Measurements from ENCODE around the gene LRRFIP1. TPM values are rescaled to one million over a fixed set of nuclear protein-coding genes. Genes with fewer than 3 reads are reported as not detected.
A peak's percentile ranks its signal among the peaks of the same experiment; 100 is the strongest.

The LRRFIP1 gene
- total and polyA plus RNA-seq, 2 of the 13 experiments (the other 11 are each of a cell fraction or from before 2014, with no cell fraction given) = 15.9 to 40.5 TPM

DNA sequence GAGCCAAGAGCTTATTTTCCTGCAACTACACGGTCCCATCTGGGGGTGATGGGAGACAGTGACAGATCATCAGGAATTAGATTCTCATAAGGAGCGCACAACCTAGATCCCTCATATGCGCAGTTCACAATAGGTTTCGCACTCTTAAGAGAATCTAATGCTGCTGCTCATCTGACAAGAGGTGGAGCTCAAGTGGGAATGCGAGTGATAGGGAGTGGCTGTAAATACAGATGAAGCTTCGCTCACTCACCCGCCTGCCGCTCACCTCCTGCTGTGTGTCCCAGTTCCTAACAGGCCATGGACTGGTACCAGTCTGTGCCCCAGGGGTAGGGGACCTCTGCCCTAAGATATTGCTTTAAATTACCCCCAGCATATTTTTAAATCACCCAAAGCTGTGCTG, 10.8 kb downstream of the LRRFIP1 start:
- Histone ChIP-seq H3K36me3 (replicated peaks in 1 of 2; ENCODE audit: control insufficient read depth in 1 of 2, insufficient read depth in 2 of 2, low read length in 2 of 2) (no peaks in the 10 kb centered on the region), H3K9me3 (ENCODE audit: low read length) (no peaks in the 10 kb centered on the region), H3K4me3 (replicated peaks in 1 of 3; ENCODE audit: insufficient read depth in 1 of 3, low read depth in 2 of 3, low read length in 3 of 3) (no peak overlapping the region), H3K27ac (ENCODE audit: extremely low read length, insufficient read depth, low read length) (no peak overlapping the region), H3K79me2 (ENCODE audit: insufficient read depth, low read length) (no peaks in the 10 kb centered on the region), H3K4me2 (ENCODE audit: low read depth, low read length) (no peak overlapping the region), H3K27me3 (ENCODE audit: control insufficient read depth in 1 of 2, insufficient read depth in 2 of 2, low read length in 2 of 2) (no peaks in the 10 kb centered on the region), H4K20me1 (ENCODE audit: insufficient read depth, low read length) (no peaks in the 10 kb centered on the region), H3K9ac (ENCODE audit: insufficient read depth, low read depth, low read length) (no peak overlapping the region), H3K4me1 (ENCODE audit: insufficient read depth, low read length) (peaks cover 18% of the 10 kb centered on the region), H2AFZ (ENCODE audit: low read length) (no peak overlapping the region)
- in situ Hi-C loops (cut with HindIII; ENCODE audit: extremely low pct_ligation_motif_present, low pct_unique_long_range_greater_than_20kb) = no loop called here
- TF ChIP-seq KAT2B (IDR thresholded peaks at IDR 0.05; ENCODE audit: borderline replicate concordance, low read depth, low read length) = no peak
- TF ChIP-seq KLF9 (CRISPR knock-in tag; IDR thresholded peaks at IDR 0.05; ENCODE audit: low read depth) = no peak
- CTCF ChIA-PET (ENCODE audit: low intra/inter-chr PET ratio, low total read pairs) = no interaction called here
- intact Hi-C loops (cut with micrococcal nuclease; ENCODE audit: unreplicated experiment) = no loop called here
- no peak for DNase-seq (ENCODE audit: low spot score)
- no peak for FAIRE-seq
- POLR2A ChIA-PET = no interaction called here
- no peak for ATAC-seq
- BruUV-seq (replicated peaks) = no TSS peak
- 94% methylated on average over 8 of the region's 8 CpGs for WGBS (ENCODE audit: low lambda C conversion rate)

DNA sequence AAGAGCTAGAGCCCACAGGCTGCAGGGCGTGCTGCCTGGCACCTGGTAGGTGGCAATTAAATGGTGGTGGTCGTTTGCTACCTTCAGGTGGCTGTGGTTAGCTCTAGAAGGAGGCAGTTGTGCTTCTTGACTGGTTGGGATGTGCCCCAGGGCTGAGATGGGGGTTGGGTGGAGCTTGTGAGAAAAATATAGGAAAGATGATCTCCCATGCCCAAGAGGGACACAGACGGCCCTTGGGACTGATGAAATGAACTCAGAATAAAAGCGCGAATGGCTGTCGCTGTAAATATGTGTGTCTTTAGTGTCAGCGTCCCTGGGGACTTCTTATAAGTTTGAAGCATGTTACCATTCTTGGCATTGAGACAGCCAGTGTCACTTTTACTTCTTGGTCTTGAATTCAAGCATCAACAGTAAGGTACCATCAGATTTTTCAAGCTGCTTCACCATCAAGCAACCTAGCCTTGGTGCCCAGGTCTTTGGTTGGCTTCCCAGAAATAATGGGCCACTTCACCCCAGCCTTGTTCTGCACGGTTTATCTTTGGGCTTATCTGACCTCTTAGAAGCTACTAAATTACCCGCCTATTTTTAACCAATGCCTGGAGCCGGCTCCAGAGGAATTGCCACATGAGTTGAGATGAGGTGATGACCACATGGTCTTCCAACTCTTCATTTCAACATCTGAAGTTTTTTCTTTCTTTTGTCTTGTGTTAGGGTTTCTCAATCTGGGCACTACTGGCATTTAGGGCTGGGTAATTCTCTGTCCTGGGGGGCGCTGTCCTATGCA, 11.9 kb downstream of the LRRFIP1 start:
- DNase-seq (ENCODE audit: low spot score) (no peak), ATAC-seq (no peak), FAIRE-seq (no peak)
- POLR2A ChIA-PET = interaction anchor here (1.1 to 1.3 kb wide), 2 partner anchors 11 to 30 kb away, joined by 3 to 4 read pairs; no protein-coding TSS in a partner anchor
- H3K36me3 ChIP-seq (replicated peaks in 1 of 2; ENCODE audit: control insufficient read depth in 1 of 2, insufficient read depth in 2 of 2, low read length in 2 of 2) = no peaks in the 10 kb centered on the region
- no peak overlapping the region for H3K27ac ChIP-seq (ENCODE audit: extremely low read length, insufficient read depth, low read length)
- CTCF ChIA-PET (ENCODE audit: low intra/inter-chr PET ratio, low total read pairs) = no interaction called here
- no peaks in the 10 kb centered on the region for H4K20me1 ChIP-seq (ENCODE audit: insufficient read depth, low read length)
- H3K79me2 ChIP-seq (ENCODE audit: insufficient read depth, low read length) = no peaks in the 10 kb centered on the region
- BruUV-seq (replicated peaks) = no TSS peak
- peaks cover 18% of the 10 kb centered on the region for H3K4me1 ChIP-seq (ENCODE audit: insufficient read depth, low read length)
- peak overlapping the region; percentile 51; the same call in 1 of the 2 replicates for H3K4me2 ChIP-seq (ENCODE audit: low read depth, low read length)
- no peaks in the 10 kb centered on the region for H3K9me3 ChIP-seq (ENCODE audit: low read length)
- H3K4me3 ChIP-seq (replicated peaks in 1 of 3; ENCODE audit: insufficient read depth in 1 of 3, low read depth in 2 of 3, low read length in 3 of 3) = no peak overlapping the region
- no peak overlapping the region for H3K9ac ChIP-seq (ENCODE audit: insufficient read depth, low read depth, low read length)
- intact Hi-C loops (cut with micrococcal nuclease; ENCODE audit: unreplicated experiment) (no loop called here), in situ Hi-C loops (cut with HindIII; ENCODE audit: extremely low pct_ligation_motif_present, low pct_unique_long_range_greater_than_20kb) (no loop called here)
- H3K27me3 ChIP-seq (ENCODE audit: control insufficient read depth in 1 of 2, insufficient read depth in 2 of 2, low read length in 2 of 2) = no peaks in the 10 kb centered on the region
- WGBS (ENCODE audit: low lambda C conversion rate) = 69% methylated on average over 11 of the region's 11 CpGs
- H2AFZ ChIP-seq (ENCODE audit: low read length) = no peak overlapping the region
- TF ChIP-seq ZNF234 (CRISPR knock-in tag; conservative IDR thresholded peaks at IDR 0.05) (no peak), ZNF256 (CRISPR knock-in tag; conservative IDR thresholded peaks at IDR 0.05) (no peak), ZNF589 (CRISPR knock-in tag; conservative IDR thresholded peaks at IDR 0.05) (no peak), KDM1A (CRISPR knock-in tag; IDR thresholded peaks at IDR 0.05) (no peak), CHCHD3 (CRISPR knock-in tag; IDR thresholded peaks at IDR 0.05) (no peak), HMGA1 (CRISPR knock-in tag; conservative IDR thresholded peaks at IDR 0.05) (no peak), NFYC (CRISPR knock-in tag; IDR thresholded peaks at IDR 0.05) (no peak; the same call in 1 of the 2 replicates), YY1 (IDR thresholded peaks at IDR 0.05; ENCODE audit: insufficient read depth, insufficient replicate concordance, low read depth, low read length) (no peak), POLR2A (IDR thresholded peaks at IDR 0.05; ENCODE audit: insufficient read depth in 1 of 2, low read depth in 2 of 2, low read length in 2 of 2) (no peak)
- TF ChIP-seq, protein P1, sequence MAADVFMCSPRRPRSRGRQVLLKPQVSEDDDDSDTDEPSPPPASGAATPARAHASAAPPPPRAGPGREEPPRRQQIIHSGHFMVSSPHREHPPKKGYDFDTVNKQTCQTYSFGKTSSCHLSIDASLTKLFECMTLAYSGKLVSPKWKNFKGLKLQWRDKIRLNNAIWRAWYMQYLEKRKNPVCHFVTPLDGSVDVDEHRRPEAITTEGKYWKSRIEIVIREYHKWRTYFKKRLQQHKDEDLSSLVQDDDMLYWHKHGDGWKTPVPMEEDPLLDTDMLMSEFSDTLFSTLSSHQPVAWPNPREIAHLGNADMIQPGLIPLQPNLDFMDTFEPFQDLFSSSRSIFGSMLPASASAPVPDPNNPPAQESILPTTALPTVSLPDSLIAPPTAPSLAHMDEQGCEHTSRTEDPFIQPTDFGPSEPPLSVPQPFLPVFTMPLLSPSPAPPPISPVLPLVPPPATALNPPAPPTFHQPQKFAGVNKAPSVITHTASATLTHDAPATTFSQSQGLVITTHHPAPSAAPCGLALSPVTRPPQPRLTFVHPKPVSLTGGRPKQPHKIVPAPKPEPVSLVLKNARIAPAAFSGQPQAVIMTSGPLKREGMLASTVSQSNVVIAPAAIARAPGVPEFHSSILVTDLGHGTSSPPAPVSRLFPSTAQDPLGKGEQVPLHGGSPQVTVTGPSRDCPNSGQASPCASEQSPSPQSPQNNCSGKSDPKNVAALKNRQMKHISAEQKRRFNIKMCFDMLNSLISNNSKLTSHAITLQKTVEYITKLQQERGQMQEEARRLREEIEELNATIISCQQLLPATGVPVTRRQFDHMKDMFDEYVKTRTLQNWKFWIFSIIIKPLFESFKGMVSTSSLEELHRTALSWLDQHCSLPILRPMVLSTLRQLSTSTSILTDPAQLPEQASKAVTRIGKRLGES (CRISPR knock-in tag; IDR thresholded peaks at IDR 0.05; ENCODE audit: borderline replicate concordance) = no peak
- TF ChIP-seq, protein P2, sequence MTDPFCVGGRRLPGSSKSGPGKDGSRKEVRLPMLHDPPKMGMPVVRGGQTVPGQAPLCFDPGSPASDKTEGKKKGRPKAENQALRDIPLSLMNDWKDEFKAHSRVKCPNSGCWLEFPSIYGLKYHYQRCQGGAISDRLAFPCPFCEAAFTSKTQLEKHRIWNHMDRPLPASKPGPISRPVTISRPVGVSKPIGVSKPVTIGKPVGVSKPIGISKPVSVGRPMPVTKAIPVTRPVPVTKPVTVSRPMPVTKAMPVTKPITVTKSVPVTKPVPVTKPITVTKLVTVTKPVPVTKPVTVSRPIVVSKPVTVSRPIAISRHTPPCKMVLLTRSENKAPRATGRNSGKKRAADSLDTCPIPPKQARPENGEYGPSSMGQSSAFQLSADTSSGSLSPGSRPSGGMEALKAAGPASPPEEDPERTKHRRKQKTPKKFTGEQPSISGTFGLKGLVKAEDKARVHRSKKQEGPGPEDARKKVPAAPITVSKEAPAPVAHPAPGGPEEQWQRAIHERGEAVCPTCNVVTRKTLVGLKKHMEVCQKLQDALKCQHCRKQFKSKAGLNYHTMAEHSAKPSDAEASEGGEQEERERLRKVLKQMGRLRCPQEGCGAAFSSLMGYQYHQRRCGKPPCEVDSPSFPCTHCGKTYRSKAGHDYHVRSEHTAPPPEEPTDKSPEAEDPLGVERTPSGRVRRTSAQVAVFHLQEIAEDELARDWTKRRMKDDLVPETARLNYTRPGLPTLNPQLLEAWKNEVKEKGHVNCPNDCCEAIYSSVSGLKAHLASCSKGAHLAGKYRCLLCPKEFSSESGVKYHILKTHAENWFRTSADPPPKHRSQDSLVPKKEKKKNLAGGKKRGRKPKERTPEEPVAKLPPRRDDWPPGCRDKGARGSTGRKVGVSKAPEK (CRISPR knock-in tag; IDR thresholded peaks at IDR 0.05; ENCODE audit: borderline replicate concordance) = no peak

Measured in HepG2 (cell line).